GM23248 (cell line): ENCODE results near the gene SLC4A8. TPM values are rescaled to one million over a fixed set of nuclear protein-coding genes. Genes with fewer than 3 reads are reported as not detected.

Source experiments
- DNase-seq: peaks from one replicate; pipeline ENCODE4 v3.0.0-alpha.2; 2015
- H2AFZ ChIP-seq: fragments of 200-600 bp; sonication (generic); 2 replicates; pipeline ENCODE4 v1.6.1; 2016; ENCODE audit warnings: antibody characterized with exemption
- H3F3A ChIP-seq: fragments of 200-600 bp; sonication (generic); 2 replicates; pipeline ENCODE4 v1.6.1; 2016; ENCODE audit warnings: mild to moderate bottlenecking, antibody characterized with exemption, mixed run types; ENCODE audit not compliant: insufficient read depth
- H3K27ac ChIP-seq: fragments of 200-600 bp; sonication (generic); 2 replicates; pipeline ENCODE4 v1.5.1; 2016; ENCODE audit warnings: mild to moderate bottlenecking
- H3K27me3 ChIP-seq: fragments of 200-600 bp; sonication (generic); replicated peaks from 2 replicates; pipeline ENCODE4 v1.6.1; 2016; ENCODE audit warnings: mild to moderate bottlenecking; ENCODE audit not compliant: insufficient read depth
- H3K36me3 ChIP-seq: fragments of 200-600 bp; sonication (generic); 2 replicates; pipeline ENCODE4 v1.6.1; 2016; ENCODE audit warnings: low read depth, mild to moderate bottlenecking
- H3K4me1 ChIP-seq: fragments of 200-600 bp; sonication (generic); 2 replicates; pipeline ENCODE4 v1.6.1; 2016; ENCODE audit warnings: mild to moderate bottlenecking; ENCODE audit not compliant: insufficient read depth
- H3K4me2 ChIP-seq: fragments of 200-600 bp; sonication (generic); one replicate; pipeline ENCODE4 v1.6.1; 2016; ENCODE audit warnings: mild to moderate bottlenecking; ENCODE audit not compliant: unreplicated experiment
- H3K4me3 ChIP-seq: fragments of 200-600 bp; sonication (generic); 2 replicates; pipeline ENCODE4 v1.5.1; 2016; ENCODE audit warnings: mild to moderate bottlenecking
- H3K79me2 ChIP-seq: fragments of 200-600 bp; sonication (generic); 2 replicates; pipeline ENCODE4 v1.6.1; 2016; ENCODE audit warnings: mild to moderate bottlenecking; ENCODE audit not compliant: insufficient read depth
- H3K9ac ChIP-seq: fragments of 200-600 bp; sonication (generic); 2 replicates; pipeline ENCODE4 v1.6.1; 2016; ENCODE audit warnings: mild to moderate bottlenecking
- H3K9me2 ChIP-seq: fragments of 200-600 bp; sonication (generic); 2 replicates; pipeline ENCODE4 v1.6.1; 2016; ENCODE audit warnings: mixed run types, mild to moderate bottlenecking, moderate library complexity; ENCODE audit not compliant: insufficient read depth
- H3K9me3 ChIP-seq: fragments of 200-600 bp; sonication (generic); one replicate; pipeline ENCODE4 v1.6.1; 2017; ENCODE audit warnings: low read depth
- H4K20me1 ChIP-seq: fragments of 200-600 bp; sonication (generic); 2 replicates; pipeline ENCODE4 v1.6.0; 2016; ENCODE audit not compliant: insufficient read depth
- EZH2 ChIP-seq: fragments of 200-600 bp; sonication (generic); IDR thresholded peaks from 2 replicates; pipeline ENCODE4 v1.6.1; 2018; ENCODE audit warnings: antibody characterized with exemption, mild to moderate bottlenecking; ENCODE audit not compliant: insufficient read depth, poor library complexity, severe bottlenecking
- EZH2phosphoT487 ChIP-seq: fragments of 200-600 bp; sonication (generic); IDR thresholded peaks from 2 replicates; pipeline ENCODE4 v1.6.1; 2018; ENCODE audit warnings: antibody characterized with exemption, moderate library complexity, mild to moderate bottlenecking, low read depth; ENCODE audit not compliant: insufficient read depth
- WGBS, 2 experiments: methylation state at CpG; one replicate each; pipeline ENCODE4 v1.1.6; 2015 to 2017; ENCODE audit warnings: low lambda C conversion rate in 2 of 2, low coverage in 1 of 2; ENCODE audit errors: missing lambda C conversion rate in 2 of 2; 5-methylcytosine and 5-hydroxymethylcytosine counted together
- in situ Hi-C: fragments of 300-500 bp; cut with MboI; formaldehyde crosslinking; loops from 2 replicates; pipeline ENCODE4 v1.15.0; 2020
- polyA plus RNA-seq: library from polyadenylated mRNA; unstranded; fragments of >200 nt; fragmentation: Nextera tagmentation; extraction: Ambion mirVana; gene quantifications from 2 replicates; pipeline ENCODE4 v1.2.1, GENCODE V29; 2016
- total RNA-seq: library from RNA; depleted of rRNA; stranded (reverse); fragments of >200 nt; shearing (Covaris generic); gene quantifications from 2 replicates; pipeline ENCODE4 v1.2.3, GENCODE V29; 2014

Gene SLC4A8
- total and polyA plus RNA-seq, 2 experiments from 2014 or later = 2.6 to 3.1 TPM

- no peak for TF ChIP-seq EZH2phosphoT487
- TF ChIP-seq EZH2 = no peak
- Histone ChIP-seq H3F3A (peaks cover 14% of the 10 kb centered on the region), H3K79me2 (no peaks in the 10 kb centered on the region), H2AFZ (no peak overlapping the region), H3K9ac (no peak overlapping the region), H3K36me3 (no peaks in the 10 kb centered on the region), H3K4me1 (peaks cover 14% of the 10 kb centered on the region), H3K27ac (no peak overlapping the region), H3K4me2 (no peak overlapping the region), H4K20me1 (no peaks in the 10 kb centered on the region), H3K9me2 (no peaks in the 10 kb centered on the region), H3K4me3 (no peak overlapping the region), H3K27me3 (no peaks in the 10 kb centered on the region), H3K9me3 (no peaks in the 10 kb centered on the region)
- 91 to 93% methylated on average over 1 of the region's 1 CpG for WGBS, 2 experiments
- in situ Hi-C loops = no loop called here
- DNase-seq = no peak
These were observed 12.8 kb downstream of the SLC4A8 start for GRCh38 chr12:51437431-51437830.

- Histone ChIP-seq H3K27ac (no peak overlapping the region), H3K36me3 (no peaks in the 10 kb centered on the region), H3K4me1 (peaks cover 17% of the 10 kb centered on the region), H3K4me2 (no peak overlapping the region), H3K9me3 (no peaks in the 10 kb centered on the region), H4K20me1 (no peaks in the 10 kb centered on the region), H3K27me3 (no peaks in the 10 kb centered on the region), H3K9me2 (no peaks in the 10 kb centered on the region), H2AFZ (no peak overlapping the region), H3K4me3 (no peak overlapping the region), H3K9ac (no peak overlapping the region), H3F3A (peaks cover 18% of the 10 kb centered on the region), H3K79me2 (no peaks in the 10 kb centered on the region)
- no peak for DNase-seq
- no peak for TF ChIP-seq EZH2
- WGBS, 2 experiments = 79 to 82% methylated on average over 2 of the region's 2 CpGs
- in situ Hi-C loops = no loop called here
These were observed 14.7 kb downstream of the SLC4A8 start for GRCh38 chr12:51439330-51439729.

DNA sequence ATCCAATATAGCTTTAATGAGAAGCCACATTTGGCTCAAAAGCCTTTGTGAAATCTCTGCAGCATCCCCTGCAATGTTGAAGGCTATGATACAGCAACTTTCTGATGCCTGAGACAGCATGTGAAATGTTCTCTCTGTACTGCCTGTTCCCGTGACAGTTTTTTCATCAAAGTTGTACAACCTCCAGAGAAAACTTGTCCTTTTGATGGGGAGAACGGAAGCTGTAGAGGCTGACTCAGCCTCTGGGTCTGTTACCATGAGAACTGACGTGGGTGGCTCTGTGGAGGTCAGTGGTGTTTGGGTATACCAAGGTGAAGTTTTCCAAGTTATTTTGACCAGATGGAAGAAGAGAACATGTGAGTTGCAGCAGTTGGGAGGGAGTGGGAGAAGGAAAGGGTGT lies 17.0 kb downstream of the SLC4A8 start:
- no peaks in the 10 kb centered on the region for H3K79me2 ChIP-seq

GRCh38 chr12:51442324-51442723 lies 17.7 kb downstream of the SLC4A8 start:
- peaks cover 18% of the 10 kb centered on the region for H3F3A ChIP-seq
- TF ChIP-seq EZH2phosphoT487 = no peak
- TF ChIP-seq EZH2 = no peak
- H3K4me2 ChIP-seq = peak overlapping the region; percentile 74
- no peaks in the 10 kb centered on the region for H3K79me2 ChIP-seq
- H3K9me3 ChIP-seq = no peaks in the 10 kb centered on the region
- peak overlapping the region; percentile 30; the same call in 1 of the 2 replicates for H3K4me3 ChIP-seq
- H3K9ac ChIP-seq = peak overlapping the region; percentile 42; the same call in 1 of the 2 replicates
- H4K20me1 ChIP-seq = no peaks in the 10 kb centered on the region
- H3K27me3 ChIP-seq = no peaks in the 10 kb centered on the region
- peaks cover 17% of the 10 kb centered on the region for H3K4me1 ChIP-seq
- DNase-seq = peak; percentile 84
- no peaks in the 10 kb centered on the region for H3K9me2 ChIP-seq
- H2AFZ ChIP-seq = peak overlapping the region; percentile 62
- 15 to 21% methylated on average over 4 of the region's 4 CpGs for whole genome bisulfite sequencing, 2 experiments
- in situ Hi-C loops = no loop called here
- peak overlapping the region; percentile 76 for H3K27ac ChIP-seq
- H3K36me3 ChIP-seq = no peaks in the 10 kb centered on the region

More for the DNA sequence above, 17.0 kb downstream of the SLC4A8 start:
- H3K4me2 ChIP-seq = peak overlapping the region; percentile 74
- no peaks in the 10 kb centered on the region for H3K36me3 ChIP-seq
- no peaks in the 10 kb centered on the region for H3K9me3 ChIP-seq
- 0 to 4% methylated on average over 3 of the region's 3 CpGs for WGBS, 2 experiments
- peaks cover 18% of the 10 kb centered on the region for H3F3A ChIP-seq
- in situ Hi-C loops = no loop called here
- H2AFZ ChIP-seq = peak overlapping the region; percentile 62; the same call in 1 of the 2 replicates
- peak overlapping the region; percentile 76 for H3K27ac ChIP-seq
- no peaks in the 10 kb centered on the region for H3K27me3 ChIP-seq
- no peaks in the 10 kb centered on the region for H3K9me2 ChIP-seq
- H4K20me1 ChIP-seq = no peaks in the 10 kb centered on the region
- peak; percentile 89 for DNase-seq
- TF ChIP-seq EZH2phosphoT487 (no peak), EZH2 (no peak)
- H3K4me3 ChIP-seq = peak overlapping the region; percentile 30; the same call in 1 of the 2 replicates
- peaks cover 17% of the 10 kb centered on the region for H3K4me1 ChIP-seq
- H3K9ac ChIP-seq = peak overlapping the region; percentile 43

- in situ Hi-C loops = no loop called here
- Histone ChIP-seq H3F3A (peaks cover 18% of the 10 kb centered on the region), H3K79me2 (no peaks in the 10 kb centered on the region), H3K4me2 (no peak overlapping the region), H3K9me2 (no peaks in the 10 kb centered on the region), H2AFZ (no peak overlapping the region), H3K36me3 (no peaks in the 10 kb centered on the region), H3K9ac (no peak overlapping the region), H3K4me1 (peaks cover 17% of the 10 kb centered on the region), H4K20me1 (no peaks in the 10 kb centered on the region), H3K9me3 (no peaks in the 10 kb centered on the region), H3K27me3 (no peaks in the 10 kb centered on the region), H3K4me3 (no peak overlapping the region), H3K27ac (no peak overlapping the region)
- WGBS, 2 experiments = 77 to 83% methylated on average over 5 of the region's 5 CpGs
- no peak for DNase-seq
- TF ChIP-seq EZH2 = no peak
- no peak for TF ChIP-seq EZH2phosphoT487
These were observed 18.9 kb downstream of the SLC4A8 start for GRCh38 chr12:51443573-51443972.
